GM18873 (cell line): Measurements from ENCODE around the gene CHRD.
"Not testable (repeated sequence)": the region's sequence is repeated elsewhere in the genome, so short reads cannot be mapped to it uniquely, and the experiment has no call there.

Source experiments
- ATAC-seq: cut with Tn5 transposase; IDR thresholded peaks from one replicate; pipeline ENCODE4 v1.9.1; 2021; ENCODE audit warnings: mild to moderate bottlenecking, moderate library complexity, moderate number of reproducible peaks; ENCODE audit not compliant: unreplicated experiment, low FRiP score

CHRD gene

DNA sequence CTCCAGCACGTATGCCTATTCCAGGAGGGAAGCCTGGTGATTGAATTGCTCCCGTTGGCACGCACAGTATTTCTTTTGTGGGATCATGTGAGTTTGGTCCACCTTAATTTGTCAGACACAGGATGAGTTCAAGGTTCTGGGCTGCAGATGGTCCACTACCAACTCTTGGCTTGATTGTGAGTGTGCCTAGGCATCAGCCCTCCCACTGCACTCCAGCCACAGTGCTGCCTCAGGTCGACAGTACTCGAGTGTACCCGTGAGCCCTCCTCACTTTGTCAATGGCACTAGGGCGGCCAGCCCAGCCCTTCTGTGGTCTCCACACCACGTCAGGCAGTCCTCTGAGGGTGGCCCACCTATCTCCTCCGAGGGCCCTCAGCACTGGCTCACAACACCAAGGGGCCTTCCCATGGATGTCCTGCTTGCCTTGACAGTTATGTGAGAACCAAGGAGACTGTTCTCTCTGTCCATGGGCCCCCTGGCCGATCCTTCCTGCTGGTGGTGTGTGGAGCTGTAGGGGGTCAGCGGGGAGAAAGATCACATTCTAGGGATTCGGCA is 30.2 kb downstream of the CHRD start:
- ATAC-seq, result no peak

DNA sequence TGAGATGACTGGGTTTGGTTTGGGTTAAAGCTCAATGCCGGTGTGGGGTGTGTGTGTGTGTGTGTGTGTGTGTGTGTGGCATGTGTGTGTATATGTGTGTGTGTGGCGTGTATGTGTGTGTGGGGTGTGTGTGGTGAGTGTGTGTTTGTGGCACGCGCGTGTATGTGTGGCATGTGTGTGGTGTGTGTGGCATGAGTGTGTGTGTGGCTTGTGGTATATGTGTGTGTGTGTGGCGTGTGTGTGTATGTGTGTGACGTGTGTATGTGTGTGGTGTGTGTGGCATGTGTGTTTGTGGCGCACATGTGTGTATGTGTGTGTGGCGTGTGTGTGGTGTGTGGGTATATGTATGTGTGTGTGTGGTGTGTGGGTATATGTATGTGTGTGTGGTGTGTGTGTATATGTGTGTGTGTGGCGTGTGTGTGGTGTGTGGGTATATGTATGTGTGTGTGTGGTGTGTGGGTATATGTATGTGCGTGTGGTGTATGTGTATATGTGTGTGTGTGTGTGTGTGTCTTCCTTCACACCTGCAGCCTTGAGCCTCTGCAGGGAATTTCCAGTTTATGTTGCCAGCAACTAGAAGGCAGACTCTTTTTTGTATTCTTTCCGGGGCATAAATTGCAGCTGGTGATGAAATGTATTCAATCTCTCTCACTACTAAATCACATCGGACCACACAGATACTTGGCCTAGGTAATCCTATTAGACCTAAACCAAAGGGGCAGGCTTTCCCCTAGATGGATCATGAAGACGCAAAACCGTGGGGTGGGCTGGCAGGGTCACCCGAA is 34.8 kb downstream of the CHRD start:
- no peak for ATAC-seq

DNA sequence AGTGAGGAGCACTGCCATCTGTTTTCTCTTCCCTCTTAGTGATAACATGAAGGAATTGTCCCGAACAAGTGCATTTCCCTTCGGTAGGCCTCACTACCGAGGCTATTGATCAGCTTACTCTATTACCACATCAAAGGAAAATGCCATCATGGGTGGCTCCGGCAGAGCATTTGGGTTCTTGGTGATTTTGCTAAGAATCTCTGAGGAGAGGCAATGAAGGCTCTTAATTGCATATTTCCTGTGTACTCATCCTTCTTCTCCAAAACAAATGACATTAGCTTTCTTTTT is 35.3 kb downstream of the CHRD start:
- ATAC-seq, result no peak

DNA sequence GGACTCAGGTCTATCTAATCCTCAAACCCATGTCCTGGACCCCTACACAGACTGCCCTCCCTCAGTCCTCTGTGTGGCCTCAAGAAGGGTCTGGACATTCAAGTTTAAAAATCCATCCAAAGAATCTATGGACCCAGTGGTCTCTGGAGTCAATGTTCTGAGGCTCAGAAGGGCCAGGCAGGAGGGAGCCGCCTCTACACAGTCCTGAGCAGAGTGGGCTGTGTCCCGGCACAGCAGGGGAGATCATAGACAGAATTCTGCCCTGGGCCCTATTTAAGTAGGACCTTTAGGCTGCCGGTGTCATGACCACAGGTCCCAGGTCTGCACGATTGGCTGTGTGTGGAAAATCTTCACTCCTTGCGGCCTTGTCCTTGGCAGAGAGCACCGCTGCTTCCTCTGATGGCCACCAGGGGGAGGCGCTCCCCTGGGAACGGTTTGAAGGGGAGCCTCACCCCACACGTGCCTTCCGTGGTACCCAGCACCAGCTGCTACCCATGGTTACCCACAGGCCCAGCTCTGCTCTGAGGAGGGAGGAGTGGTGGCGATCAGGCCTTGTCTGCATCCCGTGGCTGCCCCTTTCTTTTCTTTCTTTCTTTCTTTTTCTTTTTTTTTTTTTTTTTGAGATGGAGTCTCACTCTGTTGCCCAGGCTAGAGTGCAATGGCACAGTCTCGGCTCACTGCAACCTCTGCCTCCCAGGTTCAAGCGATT is 37.9 kb downstream of the CHRD start:
- ATAC-seq, result peak; percentile 75

DNA sequence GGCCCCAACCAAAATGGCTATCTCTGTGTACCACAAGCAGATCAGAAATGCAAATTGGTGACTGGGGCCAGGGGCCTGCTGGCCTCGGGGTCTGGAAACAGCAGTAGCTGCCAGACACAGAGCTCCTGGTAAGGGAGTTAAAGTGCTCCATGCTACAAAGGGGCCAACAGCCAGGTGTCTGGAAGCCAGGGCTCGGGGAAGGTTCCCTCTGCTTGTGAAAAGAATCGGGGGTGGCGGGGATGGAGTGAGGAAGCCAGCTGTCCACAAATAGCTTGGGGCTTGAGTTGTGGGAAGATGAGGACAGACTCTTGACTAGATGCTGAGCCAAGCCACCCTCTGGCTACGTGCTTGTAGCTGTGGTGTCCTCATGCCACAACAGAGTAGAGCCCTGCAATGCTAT is 39.3 kb downstream of the CHRD start:
- no peak for ATAC-seq

DNA sequence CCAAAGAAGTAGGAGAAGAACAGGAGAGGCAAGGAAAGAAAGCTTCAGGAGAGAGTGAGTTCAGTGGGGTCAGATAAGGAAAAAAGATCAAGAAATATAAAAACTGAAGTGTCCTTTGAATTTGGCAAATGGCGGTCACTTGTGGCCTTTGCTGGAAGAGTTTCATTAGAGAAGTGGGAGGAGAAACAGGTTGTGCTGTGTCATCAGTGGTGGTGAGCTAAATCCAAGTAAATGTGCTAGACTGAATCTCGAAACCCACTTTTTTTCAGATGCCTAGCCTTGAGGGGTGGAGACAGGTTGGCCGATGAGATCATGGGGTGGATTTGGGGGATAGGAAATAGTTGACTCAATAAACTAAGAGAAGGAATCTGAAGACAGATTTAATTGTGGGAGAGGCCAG is 43.7 kb downstream of the CHRD start:
- ATAC-seq, result no peak

DNA sequence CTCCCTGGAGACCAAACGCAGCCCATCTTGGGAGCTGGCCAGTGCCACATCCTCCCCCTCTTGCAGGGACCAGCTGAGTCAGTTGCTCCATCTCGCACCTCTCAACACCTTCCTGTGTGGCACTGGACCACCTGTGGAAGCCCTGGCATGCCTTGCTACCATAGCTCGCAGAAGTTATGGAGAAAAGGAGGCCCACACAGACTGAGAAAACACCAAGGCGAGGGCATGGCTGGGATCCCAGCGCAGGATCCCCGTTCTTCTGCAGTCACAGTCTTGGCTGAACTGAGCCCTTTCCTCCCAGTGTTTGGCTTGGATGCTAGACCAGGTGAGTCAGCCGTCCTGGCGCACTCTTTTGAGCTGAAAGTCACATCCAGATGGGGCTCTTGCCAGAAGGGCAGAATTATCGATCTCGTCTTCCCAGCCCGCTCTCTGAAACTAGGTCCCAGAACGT is 46.9 kb downstream of the CHRD start:
- no peak for ATAC-seq

DNA sequence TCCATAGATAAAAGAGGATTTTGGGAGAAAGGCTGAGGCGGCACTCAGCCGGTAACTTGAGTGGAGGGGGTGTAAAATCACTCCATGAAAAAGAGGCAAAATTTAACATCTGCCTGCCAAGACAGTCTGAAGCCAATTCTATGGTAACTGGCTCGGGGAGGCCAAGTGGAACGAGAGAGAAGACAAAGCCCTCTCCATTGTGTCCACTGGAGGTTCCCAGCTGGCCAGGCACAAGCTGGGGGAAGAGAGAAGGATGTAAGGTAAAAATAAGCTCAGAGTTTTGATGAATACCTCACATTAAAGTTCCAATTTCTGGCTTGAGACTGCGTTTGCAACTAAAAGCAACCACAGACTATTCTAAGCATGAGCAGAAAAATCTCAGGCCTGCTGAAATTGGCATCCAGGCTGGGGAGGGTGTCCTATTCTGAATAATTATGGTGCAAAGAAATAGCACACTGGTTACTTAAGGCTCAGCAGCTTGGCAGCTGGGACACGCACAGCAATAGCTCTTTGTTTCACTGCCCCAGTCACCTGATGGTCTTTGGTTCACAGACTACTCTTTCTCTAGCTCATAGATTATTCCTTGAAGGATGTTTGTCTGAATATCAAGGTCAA is 48.8 kb downstream of the CHRD start:
- ATAC-seq, result no peak

DNA sequence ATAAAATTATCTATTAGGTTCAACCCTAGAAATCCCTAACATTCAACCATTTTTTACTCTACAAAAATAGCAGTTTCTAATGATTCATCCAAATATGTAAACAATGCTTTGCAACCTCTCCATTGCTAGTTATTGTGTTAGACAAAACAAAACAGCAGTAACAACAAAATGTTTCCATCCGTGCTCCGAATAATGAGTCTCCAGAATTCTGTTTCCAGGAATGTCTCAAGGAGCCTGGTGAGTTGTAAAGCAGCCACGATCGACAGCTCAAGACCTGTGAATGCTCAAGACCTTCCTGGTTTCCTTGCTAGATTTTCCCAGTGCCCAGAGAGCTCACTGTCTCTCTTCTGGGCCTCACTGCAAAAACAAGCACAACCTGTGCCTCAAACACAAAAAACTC is 49.9 kb downstream of the CHRD start:
- no peak for ATAC-seq

DNA sequence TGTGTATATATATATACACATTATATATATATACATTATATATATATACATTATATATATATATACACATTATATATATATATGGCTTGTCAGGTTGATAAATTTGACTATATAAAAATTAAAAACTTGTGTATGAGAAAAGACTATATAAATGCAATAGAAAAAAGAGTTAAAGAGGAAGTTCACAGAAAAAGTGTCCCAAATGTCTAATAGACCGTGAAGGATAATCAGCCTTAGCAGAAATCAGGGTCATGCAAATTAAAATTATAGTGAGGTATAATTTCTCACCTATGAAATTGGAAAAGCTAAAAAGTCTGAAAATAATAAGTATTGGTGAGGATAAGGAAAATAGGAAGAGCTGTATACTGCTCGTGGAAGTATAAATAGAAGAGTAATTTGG is 51.1 kb downstream of the CHRD start:
- no peak for ATAC-seq

DNA sequence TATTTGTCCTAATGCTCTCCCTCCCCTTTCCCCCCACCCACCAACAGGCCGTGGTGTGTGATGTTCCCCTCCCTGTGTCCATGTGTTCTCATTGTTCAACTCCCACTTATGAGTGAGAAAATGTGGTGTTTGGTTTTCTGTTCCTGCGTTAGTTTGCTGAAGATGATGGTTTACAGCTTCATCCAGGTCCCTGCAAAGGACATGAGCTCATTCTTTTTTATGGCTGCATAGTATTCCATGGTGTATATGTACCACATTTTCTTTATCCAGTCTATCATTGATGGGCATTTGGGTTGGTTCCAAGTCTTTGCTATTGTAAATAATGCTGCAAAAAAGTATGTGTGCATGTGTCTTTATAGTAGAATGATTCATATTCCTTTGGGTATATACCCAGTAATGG is 53.3 kb downstream of the CHRD start:
- not testable (repeated sequence) for ATAC-seq

DNA sequence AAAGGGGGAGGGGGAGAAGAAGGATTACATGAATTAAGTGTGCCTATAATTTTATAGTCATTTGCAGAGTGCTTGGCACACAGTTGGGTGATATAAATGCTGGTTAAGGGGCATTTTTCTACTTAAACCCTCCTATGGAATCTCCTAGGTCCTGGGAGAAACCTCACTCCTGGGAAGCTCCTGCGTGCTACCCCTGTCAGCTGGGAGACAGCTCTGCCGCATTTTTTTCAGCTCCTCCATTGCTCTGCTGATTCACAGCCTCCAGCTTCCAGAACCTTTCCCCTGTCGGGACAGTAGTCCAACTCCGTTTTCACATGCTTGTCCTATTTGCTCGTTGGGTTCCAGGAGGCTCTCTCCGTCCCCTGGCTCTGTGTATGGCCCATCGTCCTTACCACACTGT is 59.2 kb downstream of the CHRD start:
- ATAC-seq, result no peak
